ENCODE results near the gene ABLIM2.

The ABLIM2 gene

DNA sequence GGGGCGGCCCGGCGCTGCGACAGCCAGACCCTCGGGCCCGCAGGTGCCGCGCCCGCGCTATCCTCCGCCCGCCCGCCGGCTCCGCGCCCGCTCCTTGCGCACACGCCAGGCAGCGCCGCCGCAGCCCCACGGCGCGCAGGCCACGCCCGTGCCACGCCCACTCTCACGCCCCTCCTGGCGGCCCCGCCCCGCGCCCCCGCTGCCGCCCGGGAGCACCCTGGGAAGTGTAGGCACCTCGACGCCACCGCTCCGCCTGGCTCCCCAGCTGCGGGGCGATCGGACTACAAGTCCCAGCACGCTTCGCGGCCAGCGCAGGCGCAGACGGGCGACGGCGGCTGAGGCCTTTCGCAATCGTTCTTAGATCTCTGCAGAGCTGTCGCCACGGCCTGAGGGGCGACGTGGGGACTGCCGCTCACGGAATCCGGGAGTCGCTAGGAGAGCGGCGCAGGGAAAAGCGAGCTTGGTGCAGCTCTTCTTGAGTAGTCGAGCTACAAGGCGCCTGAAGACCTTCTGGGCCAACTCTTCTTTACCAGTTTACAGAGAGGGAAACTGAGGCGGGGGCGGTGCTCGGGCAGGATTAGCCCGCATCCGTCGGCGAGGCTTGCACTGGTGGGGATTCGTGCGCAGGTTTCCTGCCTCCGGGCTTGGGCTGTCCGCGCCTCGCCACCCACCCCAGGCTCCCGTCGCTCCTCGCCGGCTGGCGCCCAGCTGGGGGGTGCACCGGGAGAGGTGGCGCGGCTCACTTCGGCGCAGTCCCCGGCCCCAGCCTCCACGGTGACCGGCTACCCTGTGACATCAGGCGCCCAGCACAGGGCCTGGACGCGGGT is at the start of gene ABLIM2:
TSS of gene ABLIM2 (minus strand) at position 104 of the 827 bp plus-strand sequence. CDS start 124 bp downstream, outside the sequence.
- DNase-seq = peak; percentile 86 to 98

GRCh38 chr4:8207314-8207713 is 48.7 kb upstream of the ABLIM2 start:
- no peak for DNase-seq

GRCh38 chr4:8205749-8206611 is 47.4 kb upstream of the ABLIM2 start:
- no peak for DNase-seq

DNA sequence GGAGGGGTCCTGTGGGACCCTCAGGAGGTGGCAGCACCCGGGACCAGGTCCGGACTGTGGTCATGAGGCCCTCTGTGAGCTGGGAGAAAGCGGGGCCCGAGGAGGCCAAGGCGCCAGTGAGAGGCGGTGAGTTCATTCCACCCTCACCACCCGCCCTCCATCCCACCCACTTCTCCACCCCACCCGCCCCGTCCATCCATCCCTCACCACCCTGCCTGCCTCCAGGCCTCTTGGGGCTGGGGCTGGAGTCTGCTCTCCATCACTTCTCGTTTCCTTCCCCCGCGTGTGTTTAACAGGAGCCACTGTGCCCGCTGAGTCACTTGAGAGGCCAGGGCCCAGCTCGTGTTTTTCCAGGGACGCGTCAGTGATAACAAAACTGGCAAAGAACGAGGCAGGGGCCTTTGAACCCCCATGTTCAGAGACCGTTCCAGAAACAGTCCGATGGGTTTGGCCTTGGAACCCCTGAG is 46.7 kb upstream of the ABLIM2 start:
- no peak for DNase-seq

DNA sequence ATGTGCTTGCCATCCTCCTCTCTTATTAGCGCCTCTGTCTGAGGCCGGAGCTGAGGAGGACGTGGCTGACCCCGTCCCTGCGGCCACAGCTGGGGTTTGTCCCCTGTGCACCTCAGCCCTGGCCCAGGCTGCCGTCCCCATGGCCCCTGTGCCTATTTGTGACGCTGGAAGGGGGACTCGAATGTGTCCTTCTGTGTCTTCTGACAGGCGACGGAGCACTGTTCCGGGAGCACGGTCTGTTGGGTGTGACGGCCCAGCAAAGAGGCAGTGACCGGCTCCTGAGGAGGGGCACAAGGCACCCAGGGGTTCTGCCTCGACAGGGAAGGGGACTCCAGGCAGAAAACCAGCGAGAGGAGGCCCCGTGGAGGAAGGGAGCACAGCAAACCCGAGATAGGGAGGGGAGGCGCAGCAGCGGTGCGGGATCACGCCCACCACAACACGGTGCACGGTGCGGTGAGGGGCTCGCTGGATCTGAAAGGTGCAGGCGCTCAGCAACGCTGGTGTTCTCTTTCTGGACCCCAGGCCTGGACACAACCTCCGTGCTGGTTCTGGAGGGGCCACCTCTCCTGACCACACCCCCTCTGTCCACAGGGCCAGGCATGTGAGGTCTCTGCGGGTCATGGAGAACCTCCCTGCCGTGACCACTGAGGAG is 46.1 kb upstream of the ABLIM2 start:
- DNase-seq = no peak

DNA sequence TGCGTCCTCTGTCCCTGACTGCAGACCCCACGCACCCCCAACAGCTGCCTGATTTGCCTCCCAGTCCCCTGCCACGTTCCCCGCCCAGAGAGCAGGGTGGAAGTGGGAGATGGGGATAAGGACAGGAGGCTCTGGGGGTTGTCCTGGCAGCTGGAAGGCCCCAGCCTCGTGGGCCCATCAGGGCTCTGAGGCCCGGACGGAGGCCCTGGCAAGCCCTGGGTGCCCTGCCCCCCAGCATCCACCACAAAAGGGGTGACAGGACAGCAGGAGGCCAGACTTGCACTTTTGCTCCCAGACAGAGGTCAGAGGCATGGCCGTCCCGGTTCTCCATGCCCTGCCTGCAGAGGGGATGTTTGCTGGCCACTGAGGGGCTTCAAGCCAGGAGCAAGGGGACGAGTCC is 45.2 kb upstream of the ABLIM2 start:
- DNase-seq = no peak

GRCh38 chr4:8203052-8203401 is 44.4 kb upstream of the ABLIM2 start:
- no peak for DNase-seq

- DNase-seq = no peak
Observed at GRCh38 chr4:8202108-8203051, 43.8 kb upstream of the ABLIM2 start.

DNA sequence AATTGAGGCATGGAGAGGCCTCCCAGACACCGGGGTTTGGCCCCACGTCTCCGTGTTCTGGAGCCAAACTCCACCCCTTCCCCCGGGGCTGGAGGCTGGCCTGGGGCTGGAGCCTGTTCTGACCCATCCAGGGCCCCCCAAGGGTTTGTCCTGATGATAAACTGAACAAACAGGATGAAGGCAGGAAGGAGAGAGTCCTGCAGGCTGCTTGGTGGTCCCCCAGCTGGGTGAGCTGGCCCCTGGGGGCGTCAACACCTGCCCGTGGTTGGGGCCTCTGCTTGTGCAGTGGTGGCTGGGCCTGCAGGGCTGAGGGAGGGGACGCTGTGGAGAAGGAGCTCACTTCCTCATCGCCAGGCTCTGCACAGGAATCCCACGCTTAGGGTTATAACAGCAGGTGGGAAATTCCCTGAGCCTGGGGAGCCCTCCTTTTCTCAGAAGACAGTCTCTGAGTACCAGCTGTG is 42.7 kb upstream of the ABLIM2 start:
- no peak for DNase-seq

GRCh38 chr4:8200302-8200975 is 41.8 kb upstream of the ABLIM2 start:
- DNase-seq = no peak

DNA sequence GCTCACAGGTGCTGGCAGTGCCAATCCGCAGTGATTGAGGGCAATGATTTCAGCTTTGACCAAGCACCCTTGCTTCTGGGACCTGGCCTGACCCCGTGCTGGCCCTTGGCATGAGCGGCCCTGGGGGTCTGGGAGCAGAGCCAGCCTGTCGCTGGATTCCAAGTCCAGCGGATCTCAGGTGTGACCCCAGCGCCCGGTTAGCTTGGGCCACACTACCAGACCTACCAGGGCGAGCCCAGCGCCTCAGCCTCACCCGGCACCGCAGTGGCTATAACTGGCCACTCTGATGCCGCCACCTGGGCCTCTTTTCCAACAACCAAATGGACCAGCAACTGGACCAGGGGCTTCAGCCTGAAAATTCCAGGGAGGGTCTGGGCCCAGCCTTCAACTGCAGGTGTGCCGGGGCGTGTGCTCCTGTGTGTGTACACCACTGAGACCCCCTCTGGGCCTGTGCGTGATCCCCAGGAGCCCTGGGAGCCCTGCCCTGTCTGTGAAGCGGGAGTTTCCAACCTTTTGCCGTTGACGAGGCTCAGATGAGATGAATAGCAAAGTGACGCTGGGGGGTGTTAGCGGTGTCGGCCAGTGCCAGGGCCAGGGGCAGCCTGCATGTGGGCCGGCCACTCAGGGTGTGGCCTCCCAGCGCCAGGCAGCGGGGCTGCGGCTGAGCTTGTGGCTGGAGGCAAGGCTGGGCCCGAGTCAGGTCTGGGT is 41.1 kb upstream of the ABLIM2 start:
- DNase-seq = no peak

GRCh38 chr4:8198906-8199593 is 40.4 kb upstream of the ABLIM2 start, which contains the start of gene SH3TC1:
SH3TC1 (plus strand) TSS chr4:8199290; CDS start chr4:8205195, 5,905 bp downstream.
- no peak for DNase-seq

GRCh38 chr4:8198206-8198905 is 39.7 kb upstream of the ABLIM2 start:
- DNase-seq = no peak

- DNase-seq = no peak
Observed at GRCh38 chr4:8197521-8197920, 38.9 kb upstream of the ABLIM2 start.

GRCh38 chr4:8195841-8196458 is 37.3 kb upstream of the ABLIM2 start:
- no peak for DNase-seq

GRCh38 chr4:8195431-8195830 is 36.8 kb upstream of the ABLIM2 start:
- DNase-seq = no peak

- DNase-seq = no peak
Observed at GRCh38 chr4:8194306-8195242, 36.0 kb upstream of the ABLIM2 start.
